HG02981 (cell line): ENCODE measurements around the gene SPINK7.

ENCODE experiments used
- ATAC-seq: cut with Tn5 transposase; IDR thresholded peaks from one replicate; pipeline ENCODE4 v1.9.1; 2021; ENCODE audit warnings: mild to moderate bottlenecking, moderate library complexity; ENCODE audit not compliant: unreplicated experiment

The SPINK7 gene

GRCh38 chr5:148343603-148344487 lies 31.6 kb downstream of the SPINK7 start:
- no peak for ATAC-seq

DNA sequence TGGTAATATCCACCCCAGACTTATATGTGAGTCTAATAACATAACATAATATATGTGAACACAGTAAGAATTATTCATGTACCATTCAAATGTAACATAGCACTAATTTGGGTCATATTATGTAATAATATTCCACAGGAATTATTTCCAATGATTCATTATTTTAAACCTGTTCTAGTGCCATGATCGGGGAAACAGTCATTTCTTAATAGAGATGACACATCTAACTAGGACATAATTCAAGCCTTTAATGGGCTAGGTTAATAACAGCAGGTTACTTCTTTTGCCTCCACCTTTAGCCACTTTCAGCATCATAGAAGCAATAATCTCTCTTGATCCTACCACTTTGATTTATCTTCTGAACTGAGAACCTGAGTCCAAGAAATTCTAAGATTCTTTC lies 35.5 kb downstream of the SPINK7 start:
- ATAC-seq = no peak

GRCh38 chr5:148352696-148353095 lies 40.5 kb downstream of the SPINK7 start:
- no peak for ATAC-seq

GRCh38 chr5:148353634-148354033 lies 41.4 kb downstream of the SPINK7 start:
- ATAC-seq = no peak

GRCh38 chr5:148364343-148364742 lies 52.1 kb downstream of the SPINK7 start:
- no peak for ATAC-seq
